ENCODE measurements around the gene HRH4. TPM values are rescaled to one million over a fixed set of nuclear protein-coding genes. Genes with fewer than 3 reads are reported as not detected.

HRH4 gene
- total RNA-seq = 0.07 TPM in 1 of 2 replicates, not detected in the other

GRCh38 chr18:24460388-24460787 lies at the start of gene HRH4:
HRH4 (plus strand) TSS chr18:24460637; CDS start chr18:24460729, 92 bp downstream.

GRCh38 chr18:24426398-24427294 lies 33.8 kb upstream of the HRH4 start, which contains the start of gene IMPACT:
IMPACT (plus strand) TSS chr18:24426670; CDS start chr18:24426757, 87 bp downstream.

Other genes with a start within 250 kb of the HRH4 start
- 19.2 and 20.3 TPM in 2 replicates for gene OSBPL1A, start 62.8 kb upstream of the HRH4 start, total RNA-seq
- 24.1 and 34.1 TPM in 2 replicates for gene IMPACT, start 34.0 kb upstream of the HRH4 start, total RNA-seq